Breast epithelium (tissue), 3 donors: Measurements from ENCODE around the gene RETSAT.

ENCODE experiments used
- CTCF ChIP-seq, 3 donors: fragments of 450-650 bp; IDR thresholded peaks; one replicate each; pipeline ENCODE4 v1.5.1; 2016 to 2017; ENCODE audit warnings: antibody characterized with exemption in 3 of 3, mild to moderate bottlenecking in 3 of 3, moderate library complexity in 3 of 3
- POLR2A ChIP-seq: fragments of 450-650 bp; IDR thresholded peaks from one replicate; pipeline ENCODE4 v1.6.1; 2016; ENCODE audit warnings: antibody characterized with exemption, mild to moderate bottlenecking, moderate library complexity
- POLR2AphosphoS5 ChIP-seq, 3 donors: sonication (generic); formaldehyde crosslinking; IDR thresholded peaks; one replicate each; pipeline ENCODE4 v1.6.1; 2017; ENCODE audit warnings: antibody characterized with exemption in 3 of 3

GRCh38 chr2:85326406-85327159, 27.7 kb downstream of the RETSAT start:
- TF ChIP-seq CTCF (IDR thresholded peaks at IDR 0.05) (no peak), POLR2A (no peak), POLR2AphosphoS5 (IDR thresholded peaks at IDR 0.05) (no peak)
